Smooth muscle cell (in vitro differentiated cells): ENCODE results near the gene SLC3A2. TPM values are rescaled to one million over a fixed set of nuclear protein-coding genes. Genes with fewer than 3 reads are reported as not detected.
A peak's percentile ranks its signal among the peaks of the same experiment; 100 is the strongest.

Experiments
- DNase-seq: peaks from one replicate; lab custom pipeline; 2025; ENCODE audit not compliant: unreplicated experiment; lab: John Stamatoyannopoulos, UW
- H2AFZ ChIP-seq: fragments of 200-600 bp; sonication (generic); 2 replicates; pipeline ENCODE4 v1.6.0; 2016; ENCODE audit warnings: antibody characterized with exemption, low read depth, mild to moderate bottlenecking
- H3F3A ChIP-seq: fragments of 200-600 bp; sonication (generic); 2 replicates; pipeline ENCODE4 v1.6.0; 2017; ENCODE audit warnings: antibody characterized with exemption, low read depth
- H3K27ac ChIP-seq: fragments of 200-600 bp; sonication (generic); 2 replicates; pipeline ENCODE4 v1.5.1; 2016; ENCODE audit warnings: low read depth, mild to moderate bottlenecking
- H3K27me3 ChIP-seq: fragments of 200-600 bp; sonication (generic); 2 replicates; pipeline ENCODE4 v1.6.1; 2016; ENCODE audit warnings: low read depth, mild to moderate bottlenecking
- H3K36me3 ChIP-seq: fragments of 200-600 bp; sonication (generic); 2 replicates; pipeline ENCODE4 v1.5.1; 2016; ENCODE audit warnings: low read depth
- H3K4me1 ChIP-seq: fragments of 200-600 bp; sonication (generic); 2 replicates; pipeline ENCODE4 v1.5.1; 2016; ENCODE audit warnings: low read depth
- H3K4me2 ChIP-seq: fragments of 200-600 bp; sonication (generic); 2 replicates; pipeline ENCODE4 v1.6.0; 2016; ENCODE audit warnings: mild to moderate bottlenecking
- H3K4me3 ChIP-seq: fragments of 200-600 bp; sonication (generic); 2 replicates; pipeline ENCODE4 v1.5.1; 2016; ENCODE audit warnings: mild to moderate bottlenecking
- H3K79me2 ChIP-seq: fragments of 200-600 bp; sonication (generic); 2 replicates; pipeline ENCODE4 v1.6.0; 2016; ENCODE audit warnings: low read depth, mild to moderate bottlenecking
- H3K9ac ChIP-seq: fragments of 200-600 bp; sonication (generic); 2 replicates; pipeline ENCODE4 v1.6.0; 2016; ENCODE audit warnings: low read depth
- H3K9me3 ChIP-seq: fragments of 200-600 bp; sonication (generic); replicated peaks from 2 replicates; pipeline ENCODE4 v1.5.1; 2016; ENCODE audit warnings: low read depth
- H4K20me1 ChIP-seq: fragments of 200-600 bp; sonication (generic); 2 replicates; pipeline ENCODE4 v1.6.0; 2016; ENCODE audit warnings: low read depth
- WGBS: methylation state at CpG from one replicate; pipeline ENCODE4 v1.1.7; 2016; ENCODE audit warnings: low lambda C conversion rate; 5-methylcytosine and 5-hydroxymethylcytosine counted together
- polyA plus RNA-seq: library from polyadenylated mRNA; unstranded; fragments of >200 nt; fragmentation: Nextera tagmentation; extraction: Ambion mirVana; gene quantifications from 2 replicates; pipeline ENCODE4 v1.2.1, GENCODE V29; 2016
- total RNA-seq: library from RNA; depleted of rRNA; stranded (reverse); fragments of >200 nt; gene quantifications from 2 replicates; pipeline ENCODE4 v1.2.3, GENCODE V29; 2014
- TF ChIP-seq, protein P1 (sequence below): fragments of 200-600 bp; sonication (generic); IDR thresholded peaks from 2 replicates; pipeline ENCODE4 v1.5.1; 2017; ENCODE audit warnings: borderline replicate concordance, mild to moderate bottlenecking, antibody characterized with exemption; ENCODE audit not compliant: insufficient read depth, poor library complexity, severe bottlenecking

The SLC3A2 gene
- total and polyA plus RNA-seq, 2 experiments from 2014 or later, result 179 to 181 TPM

DNA sequence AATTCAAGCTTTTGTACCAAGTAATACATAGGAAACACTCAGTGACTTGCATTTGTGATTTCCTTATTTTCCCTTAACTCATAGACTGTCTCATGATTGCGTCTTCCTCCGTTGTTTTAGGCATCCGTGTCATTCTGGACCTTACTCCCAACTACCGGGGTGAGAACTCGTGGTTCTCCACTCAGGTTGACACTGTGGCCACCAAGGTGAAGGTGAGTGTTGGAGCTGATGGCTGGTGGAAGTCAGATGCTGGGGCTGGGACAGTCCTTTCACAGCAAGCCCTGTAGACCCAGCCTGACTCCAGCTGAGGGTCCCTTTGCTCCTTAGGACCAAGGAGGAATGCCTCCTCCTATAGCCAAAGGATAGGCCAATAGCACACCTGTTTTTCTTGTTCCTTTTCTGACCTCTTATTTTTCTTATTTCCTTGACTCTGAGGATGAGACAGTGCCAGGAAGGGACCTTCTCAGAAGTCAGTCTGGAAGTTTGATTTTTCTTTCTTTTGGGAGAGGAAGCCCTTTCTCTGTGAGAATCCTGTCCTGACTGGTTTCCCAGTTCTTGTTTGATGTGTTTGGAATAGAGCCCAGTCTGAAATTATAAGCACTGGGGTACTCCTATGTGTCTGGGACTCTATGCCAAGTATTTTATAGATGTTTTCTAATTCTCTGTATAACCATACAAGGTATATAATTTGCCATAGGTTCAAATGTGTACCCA, 2.2 kb downstream of the SLC3A2 start:
- Histone ChIP-seq H3K36me3 (peaks cover 9% of the 10 kb centered on the region), H3K79me2 (peaks cover 65% of the 10 kb centered on the region)
- 73% methylated on average over 5 of the region's 5 CpGs for WGBS

DNA sequence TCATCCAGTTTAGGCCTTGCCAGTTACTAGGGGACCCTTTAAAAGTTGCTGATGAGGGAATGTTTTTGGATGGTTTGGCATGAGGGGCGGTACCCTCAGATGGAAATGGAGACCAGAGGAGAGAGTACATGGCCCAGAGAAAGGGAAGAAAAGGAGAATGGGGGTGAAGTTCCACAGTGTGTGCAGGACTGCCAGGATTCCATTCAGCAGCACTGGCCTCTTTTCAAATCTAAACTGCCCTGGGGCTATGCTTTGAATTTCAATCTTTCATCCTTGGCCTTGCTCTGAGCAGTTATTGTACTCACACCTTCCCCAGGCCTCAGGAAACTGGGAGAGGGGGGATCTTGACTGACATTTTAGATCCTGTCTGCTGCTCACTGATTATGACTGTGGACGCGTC, 3.0 kb downstream of the SLC3A2 start:
- H3F3A ChIP-seq, result peaks cover 64% of the 10 kb centered on the region
- no peak overlapping the region for H2AFZ ChIP-seq
- TF ChIP-seq, protein P1, sequence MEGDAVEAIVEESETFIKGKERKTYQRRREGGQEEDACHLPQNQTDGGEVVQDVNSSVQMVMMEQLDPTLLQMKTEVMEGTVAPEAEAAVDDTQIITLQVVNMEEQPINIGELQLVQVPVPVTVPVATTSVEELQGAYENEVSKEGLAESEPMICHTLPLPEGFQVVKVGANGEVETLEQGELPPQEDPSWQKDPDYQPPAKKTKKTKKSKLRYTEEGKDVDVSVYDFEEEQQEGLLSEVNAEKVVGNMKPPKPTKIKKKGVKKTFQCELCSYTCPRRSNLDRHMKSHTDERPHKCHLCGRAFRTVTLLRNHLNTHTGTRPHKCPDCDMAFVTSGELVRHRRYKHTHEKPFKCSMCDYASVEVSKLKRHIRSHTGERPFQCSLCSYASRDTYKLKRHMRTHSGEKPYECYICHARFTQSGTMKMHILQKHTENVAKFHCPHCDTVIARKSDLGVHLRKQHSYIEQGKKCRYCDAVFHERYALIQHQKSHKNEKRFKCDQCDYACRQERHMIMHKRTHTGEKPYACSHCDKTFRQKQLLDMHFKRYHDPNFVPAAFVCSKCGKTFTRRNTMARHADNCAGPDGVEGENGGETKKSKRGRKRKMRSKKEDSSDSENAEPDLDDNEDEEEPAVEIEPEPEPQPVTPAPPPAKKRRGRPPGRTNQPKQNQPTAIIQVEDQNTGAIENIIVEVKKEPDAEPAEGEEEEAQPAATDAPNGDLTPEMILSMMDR, result no peak
- no peaks in the 10 kb centered on the region for H3K27me3 ChIP-seq
- H3K36me3 ChIP-seq, result peaks cover 9% of the 10 kb centered on the region
- no peaks in the 10 kb centered on the region for H3K9me3 ChIP-seq
- peaks cover 63% of the 10 kb centered on the region for H4K20me1 ChIP-seq
- 46% methylated on average over 3 of the region's 3 CpGs for WGBS
- peak overlapping the region; percentile 81 for H3K4me3 ChIP-seq
- peaks cover 28% of the 10 kb centered on the region for H3K4me1 ChIP-seq
- H3K79me2 ChIP-seq, result peaks cover 60% of the 10 kb centered on the region
- H3K9ac ChIP-seq, result peak overlapping the region; percentile 99
- peak overlapping the region; percentile 100 for H3K27ac ChIP-seq
- no peak for DNase-seq
- peak overlapping the region; percentile 86 for H3K4me2 ChIP-seq

More for the DNA sequence above, 2.2 kb downstream of the SLC3A2 start:
- Histone ChIP-seq H3F3A (peaks cover 57% of the 10 kb centered on the region), H3K4me2 (peak overlapping the region; percentile 86), H4K20me1 (peaks cover 56% of the 10 kb centered on the region), H3K27me3 (no peaks in the 10 kb centered on the region), H3K4me3 (peak overlapping the region; percentile 81), H3K27ac (peak overlapping the region; percentile 100), H3K4me1 (peaks cover 28% of the 10 kb centered on the region), H3K9me3 (no peaks in the 10 kb centered on the region), H3K9ac (peak overlapping the region; percentile 99), H2AFZ (no peak overlapping the region)
- TF ChIP-seq, protein P1, result no peak
- no peak for DNase-seq

DNA sequence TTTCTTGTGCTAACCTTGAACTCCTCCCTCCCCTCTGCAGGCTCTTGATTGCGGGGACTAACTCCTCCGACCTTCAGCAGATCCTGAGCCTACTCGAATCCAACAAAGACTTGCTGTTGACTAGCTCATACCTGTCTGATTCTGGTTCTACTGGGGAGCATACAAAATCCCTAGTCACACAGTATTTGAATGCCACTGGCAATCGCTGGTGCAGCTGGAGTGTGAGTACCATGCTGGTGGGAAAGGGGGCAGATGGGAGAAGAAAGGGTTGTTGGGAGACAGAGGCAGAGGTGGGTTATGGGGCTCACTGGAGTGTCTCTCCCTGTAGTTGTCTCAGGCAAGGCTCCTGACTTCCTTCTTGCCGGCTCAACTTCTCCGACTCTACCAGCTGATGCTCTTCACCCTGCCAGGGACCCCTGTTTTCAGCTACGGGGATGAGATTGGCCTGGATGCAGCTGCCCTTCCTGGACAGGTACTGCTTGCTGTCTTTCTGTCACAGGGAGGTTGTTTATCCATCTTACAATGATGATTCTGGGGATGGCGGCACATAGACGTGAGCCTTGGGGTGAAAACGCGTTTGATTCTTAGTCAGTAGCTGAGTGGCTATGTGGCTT, 4.5 kb downstream of the SLC3A2 start:
- Histone ChIP-seq H3K4me3 (no peak overlapping the region), H3F3A (peaks cover 70% of the 10 kb centered on the region), H3K27ac (peak overlapping the region; percentile 18), H3K36me3 (peaks cover 9% of the 10 kb centered on the region), H3K9me3 (no peaks in the 10 kb centered on the region), H4K20me1 (peaks cover 77% of the 10 kb centered on the region), H2AFZ (no peak overlapping the region), H3K4me1 (peaks cover 21% of the 10 kb centered on the region), H3K79me2 (peaks cover 55% of the 10 kb centered on the region), H3K27me3 (no peaks in the 10 kb centered on the region), H3K9ac (no peak overlapping the region), H3K4me2 (peak overlapping the region; percentile 2)
- no peak for DNase-seq
- 93% methylated on average over 11 of the region's 11 CpGs for WGBS
- TF ChIP-seq, protein P1, result no peak
